DND-41 (cell line): ENCODE results near the gene SDK2.

ENCODE experiments used
- ATAC-seq: fragments of 200-7000 bp; cut with Tn5 transposase; 3 replicates; pipeline ENCODE4 v1.9.1; 2021; ENCODE audit warnings: low read depth; ENCODE audit not compliant: insufficient read depth
- DNase-seq: peaks from one replicate; pipeline ENCODE4 v3.0.0-alpha.2; 2020
- H2AFZ ChIP-seq: 2 replicates; pipeline ENCODE4 v1.6.0; 2012; ENCODE audit warnings: low read depth, low read length
- H3K27ac ChIP-seq: 2 replicates; pipeline ENCODE4 v1.5.1; 2012; ENCODE audit warnings: low read length, inconsistent platforms
- H3K27me3 ChIP-seq: fragments of 200-600 bp; sonication (generic); 2 replicates; pipeline ENCODE4 v1.6.0; 2012; ENCODE audit warnings: low read length, mild to moderate bottlenecking, inconsistent platforms; ENCODE audit not compliant: insufficient read depth, poor library complexity
- H3K36me3 ChIP-seq: 2 replicates; pipeline ENCODE4 v1.5.1; 2012; ENCODE audit warnings: low read length, inconsistent platforms; ENCODE audit not compliant: insufficient read depth
- H3K4me1 ChIP-seq: 2 replicates; pipeline ENCODE4 v1.5.1; 2012; ENCODE audit warnings: mild to moderate bottlenecking, low read length; ENCODE audit not compliant: insufficient read depth
- H3K4me2 ChIP-seq: 2 replicates; pipeline ENCODE4 v1.6.0; 2012; ENCODE audit warnings: mild to moderate bottlenecking, moderate library complexity, low read length, inconsistent platforms; ENCODE audit not compliant: insufficient read depth
- H3K4me3 ChIP-seq, 2 experiments: fragments of 200-600 bp in 1 of 2; shearing (Covaris generic) in 1 of 2; 2 replicates each; pipeline ENCODE4 v1.5.1; 2012 to 2016; ENCODE audit warnings: inconsistent platforms in 2 of 2, low read length in 2 of 2, mild to moderate bottlenecking in 2 of 2, low read depth in 1 of 2, moderate library complexity in 1 of 2
- H3K79me2 ChIP-seq: 2 replicates; pipeline ENCODE4 v1.6.0; 2012; ENCODE audit warnings: low read length, inconsistent platforms; ENCODE audit not compliant: insufficient read depth
- H3K9ac ChIP-seq: 2 replicates; pipeline ENCODE4 v1.6.0; 2012; ENCODE audit warnings: low read depth, mild to moderate bottlenecking, inconsistent platforms, low read length, moderate library complexity
- H3K9me3 ChIP-seq: 2 replicates; pipeline ENCODE4 v1.5.1; 2012; ENCODE audit warnings: low read length, moderate library complexity, mild to moderate bottlenecking, inconsistent platforms; ENCODE audit not compliant: insufficient read depth, severe bottlenecking
- H4K20me1 ChIP-seq: 2 replicates; pipeline ENCODE4 v1.6.0; 2012; ENCODE audit warnings: low read length; ENCODE audit not compliant: insufficient read depth
- CTCF ChIP-seq: IDR thresholded peaks from 2 replicates; pipeline ENCODE4 v1.5.1; 2012; ENCODE audit warnings: borderline replicate concordance, low read length, moderate library complexity, mild to moderate bottlenecking; ENCODE audit not compliant: poor library complexity, severe bottlenecking; ENCODE audit errors: extremely low read depth
- EZH2 ChIP-seq: IDR thresholded peaks from 3 replicates; pipeline ENCODE4 v1.6.1; 2012; ENCODE audit warnings: borderline replicate concordance, low read depth, mild to moderate bottlenecking, moderate library complexity, low read length, inconsistent platforms; ENCODE audit not compliant: severe bottlenecking

SDK2 gene

DNA sequence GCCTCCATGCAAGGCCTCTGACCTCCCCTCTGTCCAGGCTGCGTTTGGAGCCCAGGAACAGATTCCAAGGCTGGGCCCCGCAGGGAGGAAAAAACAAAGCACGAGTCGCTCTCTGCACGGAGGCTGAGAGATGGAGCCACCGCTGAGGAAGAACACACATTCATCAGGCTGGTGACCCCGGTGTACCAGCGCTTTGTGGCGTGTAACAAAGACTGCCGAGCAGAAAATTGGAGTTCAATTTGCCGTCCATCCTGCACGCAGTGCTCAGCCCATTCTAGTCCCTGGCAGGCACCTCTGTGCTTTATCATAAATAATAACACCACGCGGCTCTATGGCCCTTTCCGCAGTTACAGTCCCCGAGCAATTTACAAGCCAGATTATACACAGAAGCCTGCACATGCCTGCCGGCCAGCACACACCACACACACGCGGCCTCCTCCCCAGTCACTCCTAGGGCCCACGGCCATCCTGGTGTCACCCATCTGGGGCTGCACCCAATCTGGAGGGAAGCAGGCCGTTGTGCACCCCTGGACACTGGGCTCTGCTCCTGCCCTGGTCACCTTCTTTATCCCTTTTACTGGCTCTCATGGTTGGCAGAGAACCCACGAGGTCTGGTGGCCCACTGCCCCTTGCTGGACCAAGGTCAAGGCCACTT, 124.4 kb downstream of the SDK2 start:
- Histone ChIP-seq H3K27ac (0 out of 2 replicates have a peak overlapping the region, but pooled peaks have one; percentile 14), H3K9ac (no peak overlapping the region), H2AFZ (no peak overlapping the region), H4K20me1 (no peaks in the 10 kb centered on the region), H3K4me3 (no peak overlapping the region), H3K9me3 (no peaks in the 10 kb centered on the region), H3K4me2 (no peak overlapping the region), H3K4me1 (peaks cover 5% of the 10 kb centered on the region; the same call in 1 of the 2 replicates), H3K79me2 (no peaks in the 10 kb centered on the region), H3K36me3 (no peaks in the 10 kb centered on the region), H3K27me3 (no peaks in the 10 kb centered on the region)
- DNase-seq: no peak
- TF ChIP-seq EZH2: no peak
- no peak for TF ChIP-seq CTCF
- ATAC-seq: no peak

DNA sequence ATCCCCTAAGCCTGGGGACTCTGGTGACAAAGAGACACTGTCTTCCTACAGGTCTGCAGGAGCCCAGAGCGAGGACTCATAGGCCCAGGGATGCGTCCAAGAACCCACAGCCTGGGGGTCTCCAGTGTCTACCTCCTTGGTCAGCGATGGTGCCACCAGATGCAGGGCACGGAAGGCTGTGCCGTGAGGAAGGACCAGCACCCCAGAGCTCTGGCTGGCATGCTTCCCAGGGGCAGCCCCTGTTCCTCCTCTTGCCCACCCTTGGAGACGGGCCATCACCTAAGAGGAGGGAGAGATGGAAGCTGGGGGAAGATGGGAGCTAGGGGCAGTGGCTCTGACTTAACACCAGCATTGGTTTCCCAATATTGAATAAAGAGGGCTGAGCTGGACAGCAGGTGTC, 125.2 kb downstream of the SDK2 start:
- Histone ChIP-seq H3K27me3 (no peaks in the 10 kb centered on the region), H3K4me2 (no peak overlapping the region), H3K9me3 (no peaks in the 10 kb centered on the region), H3K36me3 (no peaks in the 10 kb centered on the region), H3K4me1 (peaks cover 5% of the 10 kb centered on the region; the same call in 1 of the 2 replicates), H3K27ac (no peak overlapping the region), H3K4me3 (no peak overlapping the region), H4K20me1 (no peaks in the 10 kb centered on the region), H2AFZ (no peak overlapping the region), H3K9ac (no peak overlapping the region), H3K79me2 (no peaks in the 10 kb centered on the region)
- TF ChIP-seq CTCF: no peak
- ATAC-seq (no peak), DNase-seq (no peak)

- Histone ChIP-seq H3K27ac (no peak overlapping the region), H3K27me3 (no peaks in the 10 kb centered on the region), H3K4me1 (peaks cover 2% of the 10 kb centered on the region; the same call in 1 of the 2 replicates), H3K9me3 (no peaks in the 10 kb centered on the region), H3K9ac (no peak overlapping the region), H3K79me2 (no peaks in the 10 kb centered on the region), H3K4me2 (no peak overlapping the region), H2AFZ (no peak overlapping the region), H3K36me3 (no peaks in the 10 kb centered on the region), H3K4me3 (no peak overlapping the region), H4K20me1 (no peaks in the 10 kb centered on the region)
- TF ChIP-seq CTCF (no peak), EZH2 (no peak)
- no peak for DNase-seq
- no peak for ATAC-seq
Measured at GRCh38 chr17:73516431-73516830, 127.8 kb downstream of the SDK2 start.
